B cell (primary cell): Measurements from ENCODE around the gene CHST9. TPM values are rescaled to one million over a fixed set of nuclear protein-coding genes. Genes with fewer than 3 reads are reported as not detected.

Experiments used
- ATAC-seq: fragments of 200-7000 bp; cut with Tn5 transposase; one replicate; pipeline ENCODE4 v1.10.0; 2021; ENCODE audit warnings: low read depth, mild to moderate bottlenecking, moderate number of reproducible peaks, moderate library complexity
- CTCF ChIA-PET: fragments of 350-600 bp; sonication (Branson Sonifier 250); formaldehyde crosslinking; loops from one replicate; lab custom pipeline; 2021; ENCODE audit warnings: antibody characterized with exemption, inconsistent platforms; lab: Charles Lee
- POLR2A ChIA-PET: fragments of 350-600 bp; sonication (Branson Sonifier 250); formaldehyde crosslinking; loops from one replicate; lab custom pipeline; 2021; ENCODE audit warnings: antibody characterized with exemption; lab: Charles Lee
- DNase-seq: peaks from one replicate; pipeline ENCODE4 v3.0.0; 2013
- H2AFZ ChIP-seq: 2 replicates; pipeline ENCODE4 v1.6.1; 2012; ENCODE audit warnings: mild to moderate bottlenecking, low read depth, low read length; ENCODE audit not compliant: insufficient read depth, poor library complexity, severe bottlenecking
- H3K27ac ChIP-seq, 2 donors: 1 replicate in 1 of 2; 2 replicates in 1 of 2; pipeline ENCODE4 v1.5.1; 2012 to 2013; ENCODE audit warnings: low read length in 2 of 2, mild to moderate bottlenecking in 2 of 2, moderate library complexity in 1 of 2
- H3K27me3 ChIP-seq, 4 experiments: fragments of 200-600 bp in 1 of 4; sonication (generic) in 1 of 4; replicated peaks in 1 of 4; 1 replicate in 2 of 4; 2 replicates in 2 of 4; pipeline versions ENCODE4 v1.6.1 to v1.7.0; 2013 to 2016; ENCODE audit warnings: low read length in 3 of 4, mild to moderate bottlenecking in 2 of 4, mixed read lengths in 1 of 4, moderate library complexity in 1 of 4; ENCODE audit not compliant: insufficient read depth in 4 of 4, control insufficient read depth in 3 of 4; ENCODE audit errors: control extremely low read depth in 1 of 4
- H3K36me3 ChIP-seq, 2 experiments: replicated peaks in 1 of 2; 1 replicate in 1 of 2; 2 replicates in 1 of 2; pipeline versions ENCODE4 v1.6.1 to v1.7.1; 2013; ENCODE audit warnings: low read length in 1 of 2; ENCODE audit not compliant: insufficient read depth in 2 of 2, control insufficient read depth in 1 of 2; ENCODE audit errors: control extremely low read depth in 1 of 2, extremely low read depth in 1 of 2
- H3K4me1 ChIP-seq, 2 donors: fragments of 200-600 bp in 1 of 2; sonication (generic) in 1 of 2; 1 replicate in 1 of 2; 2 replicates in 1 of 2; pipeline versions ENCODE4 v1.5.1 to v1.6.1; 2013 to 2017; ENCODE audit warnings: low read length in 2 of 2; ENCODE audit not compliant: control insufficient read depth in 2 of 2, insufficient read depth in 2 of 2
- H3K4me2 ChIP-seq: replicated peaks from 2 replicates; pipeline ENCODE3; 2012; ENCODE audit warnings: mild to moderate bottlenecking, low read depth, low read length; ENCODE audit not compliant: poor library complexity, severe bottlenecking
- H3K4me3 ChIP-seq, 5 experiments: fragments of 200-600 bp in 1 of 5; sonication (generic) in 1 of 5; 1 replicate in 3 of 5; 2 replicates in 2 of 5; pipeline versions ENCODE4 v1.5.1 to v1.7.0; 2011 to 2016; ENCODE audit warnings: low read length in 4 of 5, mild to moderate bottlenecking in 4 of 5, low read depth in 2 of 5, control low read depth in 1 of 5, moderate library complexity in 1 of 5; ENCODE audit not compliant: insufficient read depth in 1 of 5; ENCODE audit errors: control extremely low read depth in 1 of 5, extremely low read depth in 1 of 5
- H3K79me2 ChIP-seq: fragments of 200-600 bp; sonication (generic); one replicate; pipeline ENCODE4 v1.6.0; 2016; ENCODE audit warnings: low read length; ENCODE audit not compliant: control insufficient read depth, insufficient read depth
- H3K9ac ChIP-seq: fragments of 200-600 bp; sonication (generic); 2 replicates; pipeline ENCODE4 v1.6.1; 2017; ENCODE audit warnings: mild to moderate bottlenecking, low read length, moderate library complexity
- H3K9me3 ChIP-seq, 3 donors: one replicate each; pipeline versions ENCODE4 v1.6.1 to v1.7.1; 2013; ENCODE audit warnings: low read length in 2 of 3; ENCODE audit not compliant: control insufficient read depth in 2 of 3, insufficient read depth in 1 of 3; ENCODE audit errors: control extremely low read depth in 1 of 3
- H4K20me1 ChIP-seq: 2 replicates; pipeline ENCODE4 v1.6.0; 2012; ENCODE audit warnings: mild to moderate bottlenecking, low read length; ENCODE audit not compliant: insufficient read depth, control insufficient read depth, poor library complexity, severe bottlenecking
- H3K27ac Mint-ChIP-seq: one replicate; pipeline ENCODE4 v1.8.0; 2021; ENCODE audit warnings: mixed read lengths
- H3K27me3 Mint-ChIP-seq: one replicate; pipeline ENCODE4 v1.8.0; 2021; ENCODE audit warnings: mixed read lengths
- H3K4me1 Mint-ChIP-seq: one replicate; pipeline ENCODE4 v1.8.0; 2021; ENCODE audit warnings: mixed read lengths
- H3K4me3 Mint-ChIP-seq: one replicate; pipeline ENCODE4 v1.8.0; 2021; ENCODE audit warnings: mixed read lengths
- H3K9me3 Mint-ChIP-seq: one replicate; pipeline ENCODE4 v1.8.0; 2022; ENCODE audit warnings: mixed read lengths; ENCODE audit not compliant: insufficient read depth
- CTCF ChIP-seq: fragments of 200-600 bp; IDR thresholded peaks from one replicate; pipeline ENCODE4 v1.8.0; 2022; ENCODE audit warnings: antibody characterized with exemption, mild to moderate bottlenecking
- EZH2 ChIP-seq: IDR thresholded peaks from 2 replicates; pipeline ENCODE4 v1.6.1; 2012; ENCODE audit warnings: borderline replicate concordance, low read depth, mild to moderate bottlenecking, moderate library complexity, low read length; ENCODE audit not compliant: insufficient read depth, poor library complexity, severe bottlenecking
- WGBS: methylation state at CpG from one replicate; pipeline ENCODE4 v1.1.5; 2013; ENCODE audit warnings: missing lambda C conversion rate; ENCODE audit not compliant: insufficient coverage; 5-methylcytosine and 5-hydroxymethylcytosine counted together
- intact Hi-C: fragments of 100-400 bp; cut with micrococcal nuclease; formaldehyde crosslinking; loops from one replicate; pipeline ENCODE4 v1.10.0; 2022
- polyA plus RNA-seq: library from polyadenylated mRNA; depleted of rRNA; stranded (reverse); fragments of >200 nt; gene quantifications from 2 replicates; pipeline ENCODE4 v1.2.3, GENCODE V29; 2012
- total RNA-seq, 2 donors: library from RNA; stranded (reverse); fragments of 120-200 nt in 1 of 2; gene quantifications; 1 replicate in 1 of 2; 2 replicates in 1 of 2; pipeline versions ENCODE4 v1.2.3 to v1.2.4, GENCODE V29; 2013 to 2022

Gene CHST9
- total and polyA plus RNA-seq, 2 donors (not counting 1 experiment from before 2014, with no cell fraction given) = not detected

- H3K27me3 Mint-ChIP-seq = no peaks in the 10 kb centered on the region
- no peak overlapping the region for H3K4me3 Mint-ChIP-seq
- no peak overlapping the region for H2AFZ ChIP-seq
- no peaks in the 10 kb centered on the region for H3K79me2 ChIP-seq
- no peak overlapping the region for H3K4me3 ChIP-seq
- H3K36me3 ChIP-seq = no peaks in the 10 kb centered on the region
- H3K27ac Mint-ChIP-seq = no peak overlapping the region
- H3K9me3 ChIP-seq = peaks cover 0 to 8% (median 0%) of the 10 kb centered on the region in 3 donors
- intact Hi-C loops = no loop called here
- no peaks in the 10 kb centered on the region for H3K4me1 ChIP-seq
- ChIA-PET CTCF (no interaction called here), POLR2A (no interaction called here)
- H4K20me1 ChIP-seq = no peaks in the 10 kb centered on the region
- H3K9ac ChIP-seq = no peak overlapping the region
- no peaks in the 10 kb centered on the region for H3K27me3 ChIP-seq
- no peaks in the 10 kb centered on the region for H3K4me1 Mint-ChIP-seq
- TF ChIP-seq EZH2 (no peak), CTCF (no peak)
- no peak overlapping the region for H3K4me2 ChIP-seq
- no CpG with 5 or more reads among the region's 3 CpGs for WGBS
- DNase-seq (no peak), ATAC-seq (no peak)
- no peak overlapping the region for H3K27ac ChIP-seq
- H3K9me3 Mint-ChIP-seq = peaks cover 2% of the 10 kb centered on the region
Measured at GRCh38 chr18:27198036-27198435, 12.9 kb upstream of the CHST9 start.

GRCh38 chr18:27188309-27188708, 3.2 kb upstream of the CHST9 start:
- no CpG with 5 or more reads among the region's 1 CpG for WGBS
- ChIA-PET CTCF (no interaction called here), POLR2A (no interaction called here)
- Histone ChIP-seq H3K9me3 (peaks cover 0 to under 1% (median 0%) of the 10 kb centered on the region in 3 donors), H3K79me2 (no peaks in the 10 kb centered on the region), H2AFZ (no peak overlapping the region), H3K27me3 (peaks cover 0 to 9% (median 6%) of the 10 kb centered on the region in 4 experiments), H3K4me1 (no peaks in the 10 kb centered on the region), H3K4me3 (no peak overlapping the region), H3K9ac (no peak overlapping the region), H3K36me3 (no peaks in the 10 kb centered on the region), H3K27ac (no peak overlapping the region), H4K20me1 (no peaks in the 10 kb centered on the region), H3K4me2 (no peak overlapping the region)
- no peak for DNase-seq
- Mint-ChIP-seq H3K27me3 (peaks cover 28% of the 10 kb centered on the region), H3K9me3 (no peaks in the 10 kb centered on the region), H3K4me1 (peaks cover 3% of the 10 kb centered on the region), H3K4me3 (no peak overlapping the region), H3K27ac (no peak overlapping the region)
- no peak for ATAC-seq
- intact Hi-C loops = no loop called here
- no peak for TF ChIP-seq CTCF
